Fibroblast of villous mesenchyme (primary cell): ENCODE measurements around the gene BRPF3. TPM values are rescaled to one million over a fixed set of nuclear protein-coding genes. Genes with fewer than 3 reads are reported as not detected.

Experiments used
- DNase-seq: peaks from one replicate; pipeline ENCODE4 v3.0.0-alpha.2; 2010; ENCODE audit warnings: low read depth
- H3K4me3 ChIP-seq: 2 replicates; pipeline ENCODE4 v1.5.1; 2011; ENCODE audit warnings: low read depth, mild to moderate bottlenecking, low read length
- total RNA-seq: library from RNA; depleted of rRNA; stranded (reverse); fragments of >200 nt; gene quantifications from 2 replicates; pipeline ENCODE4 v1.2.3, GENCODE V29; 2012
- TF ChIP-seq, protein P1 (sequence below): IDR thresholded peaks from 2 replicates; pipeline ENCODE4 v1.5.1; 2012; ENCODE audit warnings: low read depth, mild to moderate bottlenecking, low read length; ENCODE audit not compliant: insufficient read depth

Gene BRPF3
- total RNA-seq, 1 donor: 22.5 TPM

DNA sequence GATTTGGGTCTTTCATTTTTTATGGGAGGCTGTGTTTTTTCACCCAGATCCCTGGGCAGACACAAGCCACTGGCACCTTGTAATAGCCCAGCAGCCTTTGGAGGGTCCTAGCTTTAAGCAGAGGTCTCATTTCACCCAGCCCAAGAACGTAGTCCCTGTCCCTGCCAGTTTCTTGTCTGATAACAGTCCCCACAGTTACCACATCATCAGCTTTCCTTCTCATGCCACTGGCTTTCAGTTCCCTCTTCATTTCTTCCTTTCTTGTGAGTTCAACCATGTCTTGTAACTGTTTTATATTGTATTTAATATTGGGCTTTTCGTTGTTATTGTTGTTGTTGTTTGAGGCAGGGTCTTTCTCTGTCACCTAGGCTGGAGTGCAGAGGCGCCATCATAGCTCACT is 83.9 kb downstream of the BRPF3 start:
- H3K4me3 ChIP-seq: no peak overlapping the region
- TF ChIP-seq, protein P1, sequence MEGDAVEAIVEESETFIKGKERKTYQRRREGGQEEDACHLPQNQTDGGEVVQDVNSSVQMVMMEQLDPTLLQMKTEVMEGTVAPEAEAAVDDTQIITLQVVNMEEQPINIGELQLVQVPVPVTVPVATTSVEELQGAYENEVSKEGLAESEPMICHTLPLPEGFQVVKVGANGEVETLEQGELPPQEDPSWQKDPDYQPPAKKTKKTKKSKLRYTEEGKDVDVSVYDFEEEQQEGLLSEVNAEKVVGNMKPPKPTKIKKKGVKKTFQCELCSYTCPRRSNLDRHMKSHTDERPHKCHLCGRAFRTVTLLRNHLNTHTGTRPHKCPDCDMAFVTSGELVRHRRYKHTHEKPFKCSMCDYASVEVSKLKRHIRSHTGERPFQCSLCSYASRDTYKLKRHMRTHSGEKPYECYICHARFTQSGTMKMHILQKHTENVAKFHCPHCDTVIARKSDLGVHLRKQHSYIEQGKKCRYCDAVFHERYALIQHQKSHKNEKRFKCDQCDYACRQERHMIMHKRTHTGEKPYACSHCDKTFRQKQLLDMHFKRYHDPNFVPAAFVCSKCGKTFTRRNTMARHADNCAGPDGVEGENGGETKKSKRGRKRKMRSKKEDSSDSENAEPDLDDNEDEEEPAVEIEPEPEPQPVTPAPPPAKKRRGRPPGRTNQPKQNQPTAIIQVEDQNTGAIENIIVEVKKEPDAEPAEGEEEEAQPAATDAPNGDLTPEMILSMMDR: no peak
- no peak for DNase-seq

DNA sequence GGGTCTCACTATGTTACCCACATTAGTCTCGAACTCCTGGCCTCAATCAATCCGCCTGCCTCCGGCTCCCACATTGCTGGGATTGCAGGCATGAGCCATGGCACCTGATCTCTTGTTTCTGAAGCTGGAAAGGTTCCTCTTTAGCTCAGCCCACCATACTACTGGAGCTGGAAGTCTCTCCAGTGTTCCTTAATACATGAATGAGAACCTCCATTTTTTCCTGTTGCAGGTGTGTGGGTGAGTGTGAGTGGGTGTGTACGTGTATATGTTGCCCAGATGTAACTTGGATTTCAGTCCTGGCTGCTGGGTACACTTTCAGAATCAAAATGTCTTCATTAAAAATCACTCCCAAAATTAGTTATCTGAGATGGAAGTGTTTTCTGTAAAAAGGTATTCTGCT is 84.4 kb downstream of the BRPF3 start:
- TF ChIP-seq, protein P1: no peak
- no peak for DNase-seq
- no peak overlapping the region for H3K4me3 ChIP-seq

Other genes with a start within 250 kb of the BRPF3 start
- gene SLC26A8, start 172.1 kb upstream of the BRPF3 start, total RNA-seq: not detected in 2 replicates
- gene MAPK14, start 168.9 kb upstream of the BRPF3 start, total RNA-seq: 51.9 and 86.8 TPM in 2 replicates
- gene MAPK13, start 66.2 kb upstream of the BRPF3 start, total RNA-seq: 8.1 and 10.8 TPM in 2 replicates
- gene PNPLA1, start 73.3 kb downstream of the BRPF3 start, total RNA-seq: not detected in 2 replicates
- gene BNIP5, start 140.1 kb downstream of the BRPF3 start, total RNA-seq: not detected in 2 replicates
- gene ETV7, start 190.9 kb downstream of the BRPF3 start, total RNA-seq: 0.32 and 0.86 TPM in 2 replicates
- under 0.01 and 0.43 TPM in 2 replicates for gene PXT1, start 246.1 kb downstream of the BRPF3 start, total RNA-seq
- gene KCTD20, start 246.3 kb downstream of the BRPF3 start, total RNA-seq: 116 and 143 TPM in 2 replicates